WTC11 (cell line): ENCODE results near the gene TTLL13.

Source experiments
- TF ChIP-seq, protein P1 (sequence below): fragments of 250-450 bp; sonication (Bioruptor Pico); IDR thresholded peaks from 2 replicates; pipeline ENCODE4 v1.9.0; 2021; ENCODE audit warnings: mild to moderate bottlenecking
- TF ChIP-seq, protein P2 (sequence below): sonication (generic); formaldehyde crosslinking; IDR thresholded peaks from 2 replicates; pipeline ENCODE4 v1.8.1; 2022; ENCODE audit warnings: low read depth, missing genetic modification reagents, borderline replicate concordance

DNA sequence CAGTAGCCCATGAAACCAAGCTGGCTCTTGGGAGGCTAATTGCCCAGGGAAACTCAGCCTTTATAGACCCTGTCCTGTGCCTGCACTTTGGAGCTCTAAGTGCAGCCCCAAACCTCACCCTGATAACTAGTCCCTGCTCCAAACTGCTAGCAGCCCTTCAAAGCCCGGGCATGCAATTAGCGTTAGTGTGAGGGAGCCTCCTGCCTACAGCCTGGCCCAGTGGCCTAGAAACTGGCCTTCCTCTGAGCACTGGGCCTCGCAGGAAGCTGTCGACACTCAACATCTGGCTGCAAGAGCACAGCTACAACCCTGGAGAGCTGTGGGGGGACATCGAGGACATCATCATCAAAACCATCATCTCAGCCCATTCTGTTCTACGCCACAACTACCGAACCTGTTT is 8.4 kb downstream of the TTLL13 start:
- TF ChIP-seq, protein P1, sequence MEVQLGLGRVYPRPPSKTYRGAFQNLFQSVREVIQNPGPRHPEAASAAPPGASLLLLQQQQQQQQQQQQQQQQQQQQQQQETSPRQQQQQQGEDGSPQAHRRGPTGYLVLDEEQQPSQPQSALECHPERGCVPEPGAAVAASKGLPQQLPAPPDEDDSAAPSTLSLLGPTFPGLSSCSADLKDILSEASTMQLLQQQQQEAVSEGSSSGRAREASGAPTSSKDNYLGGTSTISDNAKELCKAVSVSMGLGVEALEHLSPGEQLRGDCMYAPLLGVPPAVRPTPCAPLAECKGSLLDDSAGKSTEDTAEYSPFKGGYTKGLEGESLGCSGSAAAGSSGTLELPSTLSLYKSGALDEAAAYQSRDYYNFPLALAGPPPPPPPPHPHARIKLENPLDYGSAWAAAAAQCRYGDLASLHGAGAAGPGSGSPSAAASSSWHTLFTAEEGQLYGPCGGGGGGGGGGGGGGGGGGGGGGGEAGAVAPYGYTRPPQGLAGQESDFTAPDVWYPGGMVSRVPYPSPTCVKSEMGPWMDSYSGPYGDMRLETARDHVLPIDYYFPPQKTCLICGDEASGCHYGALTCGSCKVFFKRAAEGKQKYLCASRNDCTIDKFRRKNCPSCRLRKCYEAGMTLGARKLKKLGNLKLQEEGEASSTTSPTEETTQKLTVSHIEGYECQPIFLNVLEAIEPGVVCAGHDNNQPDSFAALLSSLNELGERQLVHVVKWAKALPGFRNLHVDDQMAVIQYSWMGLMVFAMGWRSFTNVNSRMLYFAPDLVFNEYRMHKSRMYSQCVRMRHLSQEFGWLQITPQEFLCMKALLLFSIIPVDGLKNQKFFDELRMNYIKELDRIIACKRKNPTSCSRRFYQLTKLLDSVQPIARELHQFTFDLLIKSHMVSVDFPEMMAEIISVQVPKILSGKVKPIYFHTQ (CRISPR knock-in tag) = no peak
- TF ChIP-seq, protein P2, sequence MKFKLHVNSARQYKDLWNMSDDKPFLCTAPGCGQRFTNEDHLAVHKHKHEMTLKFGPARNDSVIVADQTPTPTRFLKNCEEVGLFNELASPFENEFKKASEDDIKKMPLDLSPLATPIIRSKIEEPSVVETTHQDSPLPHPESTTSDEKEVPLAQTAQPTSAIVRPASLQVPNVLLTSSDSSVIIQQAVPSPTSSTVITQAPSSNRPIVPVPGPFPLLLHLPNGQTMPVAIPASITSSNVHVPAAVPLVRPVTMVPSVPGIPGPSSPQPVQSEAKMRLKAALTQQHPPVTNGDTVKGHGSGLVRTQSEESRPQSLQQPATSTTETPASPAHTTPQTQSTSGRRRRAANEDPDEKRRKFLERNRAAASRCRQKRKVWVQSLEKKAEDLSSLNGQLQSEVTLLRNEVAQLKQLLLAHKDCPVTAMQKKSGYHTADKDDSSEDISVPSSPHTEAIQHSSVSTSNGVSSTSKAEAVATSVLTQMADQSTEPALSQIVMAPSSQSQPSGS (CRISPR knock-in tag) = no peak
